Neural cell (in vitro differentiated cells): Measurements from ENCODE around the gene SH3BP4. TPM values are rescaled to one million over a fixed set of nuclear protein-coding genes. Genes with fewer than 3 reads are reported as not detected.

Experiments
- H2AFZ ChIP-seq: fragments of 200-600, 300-800 bp; sonication (generic), shearing (Covaris generic); 2 replicates; pipeline ENCODE4 v1.6.0; 2014; ENCODE audit warnings: low read depth, mild to moderate bottlenecking, antibody characterized with exemption, low read length, moderate library complexity
- H3F3A ChIP-seq: fragments of 200-600 bp; shearing (Covaris generic); 2 replicates; pipeline ENCODE4 v1.6.1; 2016; ENCODE audit warnings: mild to moderate bottlenecking, moderate library complexity, mixed read lengths, antibody characterized with exemption, low read length; ENCODE audit not compliant: insufficient read depth, poor library complexity, severe bottlenecking
- H3K27ac ChIP-seq: fragments of 200-600, 300-800 bp; sonication (generic), shearing (Covaris generic); 2 replicates; pipeline ENCODE4 v1.5.1; 2014; ENCODE audit warnings: mild to moderate bottlenecking, low read length, moderate library complexity
- H3K27me3 ChIP-seq: fragments of 300-800, 200-600 bp; sonication (generic), shearing (Covaris generic); 2 replicates; pipeline ENCODE4 v1.6.0; 2014; ENCODE audit warnings: mild to moderate bottlenecking, low read depth, low read length, moderate library complexity; ENCODE audit not compliant: insufficient read depth
- H3K36me3 ChIP-seq: fragments of 300-800, 200-600 bp; sonication (generic), shearing (Covaris generic); 2 replicates; pipeline ENCODE4 v1.5.1; 2014; ENCODE audit warnings: mild to moderate bottlenecking, antibody characterized with exemption, low read length, moderate library complexity; ENCODE audit not compliant: insufficient read depth
- H3K4me2 ChIP-seq: fragments of 300-800, 200-600 bp; sonication (generic), shearing (Covaris generic); 2 replicates; pipeline ENCODE4 v1.6.0; 2014; ENCODE audit warnings: mild to moderate bottlenecking, low read length
- H3K4me3 ChIP-seq: fragments of 300-800, 200-600 bp; sonication (generic), shearing (Covaris generic); 2 replicates; pipeline ENCODE4 v1.5.1; 2014; ENCODE audit warnings: mild to moderate bottlenecking, low read length, moderate library complexity
- H3K79me2 ChIP-seq: fragments of 200-600 bp; shearing (Covaris generic); replicated peaks from 2 replicates; pipeline ENCODE4 v1.6.0; 2014; ENCODE audit warnings: mild to moderate bottlenecking, low read length, moderate library complexity; ENCODE audit not compliant: insufficient read depth
- H3K9ac ChIP-seq: fragments of 300-800, 200-600 bp; sonication (generic), shearing (Covaris generic); 2 replicates; pipeline ENCODE4 v1.6.1; 2016; ENCODE audit warnings: mild to moderate bottlenecking, low read length, mixed read lengths
- H3K9me2 ChIP-seq: fragments of 200-600 bp; shearing (Covaris generic); 2 replicates; pipeline ENCODE4 v1.6.1; 2016; ENCODE audit warnings: mild to moderate bottlenecking, low read length, mixed read lengths; ENCODE audit not compliant: insufficient read depth
- H3K9me3 ChIP-seq: fragments of 200-600, 300-800 bp; sonication (generic), shearing (Covaris generic); 2 replicates; pipeline ENCODE4 v1.6.1; 2016; ENCODE audit warnings: mild to moderate bottlenecking, mixed run types, low read length, moderate library complexity, mixed read lengths
- H4K20me1 ChIP-seq: fragments of 200-600 bp; shearing (Covaris generic); 2 replicates; pipeline ENCODE4 v1.6.1; 2016; ENCODE audit warnings: mild to moderate bottlenecking, mixed run types; ENCODE audit not compliant: insufficient read depth
- CTCF ChIP-seq: fragments of 450-650 bp; IDR thresholded peaks from 2 replicates; pipeline ENCODE4 v1.5.1; 2014; ENCODE audit warnings: antibody characterized with exemption, mild to moderate bottlenecking, moderate library complexity; ENCODE audit not compliant: poor library complexity, severe bottlenecking
- EP300 ChIP-seq: fragments of 450-650 bp; conservative IDR thresholded peaks from 2 replicates; pipeline ENCODE4 v1.6.1; 2014; ENCODE audit warnings: antibody characterized with exemption, mild to moderate bottlenecking, moderate library complexity; ENCODE audit not compliant: poor library complexity, severe bottlenecking
- EZH2 ChIP-seq: fragments of 200-600, 300-800 bp; shearing (Covaris generic), sonication (generic); IDR thresholded peaks from 2 replicates; pipeline ENCODE4 v1.6.1; 2014; ENCODE audit warnings: antibody characterized with exemption, low read length, borderline replicate concordance, mild to moderate bottlenecking; ENCODE audit not compliant: insufficient read depth, poor library complexity, severe bottlenecking
- MXI1 ChIP-seq: fragments of 450-650 bp; conservative IDR thresholded peaks from 2 replicates; pipeline ENCODE4 v1.6.1; 2014; ENCODE audit warnings: antibody characterized with exemption, mild to moderate bottlenecking; ENCODE audit not compliant: poor library complexity, severe bottlenecking
- POLR2AphosphoS5 ChIP-seq: IDR thresholded peaks from 2 replicates; pipeline ENCODE4 v1.6.1; 2012
- RAD21 ChIP-seq: fragments of 450-650 bp; conservative IDR thresholded peaks from 2 replicates; pipeline ENCODE4 v1.6.1; 2014; ENCODE audit warnings: antibody characterized with exemption, mild to moderate bottlenecking, moderate library complexity
- REST ChIP-seq: IDR thresholded peaks from 2 replicates; pipeline ENCODE4 v1.6.1; 2012; ENCODE audit warnings: borderline replicate concordance
- SMC3 ChIP-seq: fragments of 450-650 bp; conservative IDR thresholded peaks from 2 replicates; pipeline ENCODE4 v1.6.1; 2014; ENCODE audit warnings: antibody characterized with exemption, mild to moderate bottlenecking, moderate library complexity; ENCODE audit not compliant: poor library complexity
- TAF1 ChIP-seq: IDR thresholded peaks from 2 replicates; pipeline ENCODE4 v1.6.1; 2012; ENCODE audit warnings: low read depth
- polyA plus RNA-seq: library from polyadenylated mRNA; depleted of rRNA; stranded (reverse); fragments of >200 nt; gene quantifications from 2 replicates; pipeline ENCODE4 v1.2.3, GENCODE V29; 2014

The SH3BP4 gene
- polyA plus RNA-seq, 1 donor from 2014 or later = 3.3 TPM

GRCh38 chr2:234920836-234921235 lies 31.0 kb upstream of the SH3BP4 start (continued):
- no peak for TF ChIP-seq EZH2

GRCh38 chr2:234929002-234929401 lies 22.8 kb upstream of the SH3BP4 start:
- no peaks in the 10 kb centered on the region for H3K9me2 ChIP-seq
- TF ChIP-seq RAD21 (no peak), TAF1 (no peak), EZH2 (no peak), CTCF (no peak), REST (no peak), MXI1 (no peak), SMC3 (no peak), EP300 (no peak), POLR2AphosphoS5 (no peak)

GRCh38 chr2:234930397-234930796 lies 21.4 kb upstream of the SH3BP4 start:
- Histone ChIP-seq H3K27ac (no peak overlapping the region), H3K4me2 (no peak overlapping the region), H3K9me3 (no peaks in the 10 kb centered on the region), H3K9ac (no peak overlapping the region), H3K36me3 (no peaks in the 10 kb centered on the region), H2AFZ (no peak overlapping the region), H4K20me1 (no peaks in the 10 kb centered on the region), H3K4me3 (no peak overlapping the region), H3K79me2 (no peaks in the 10 kb centered on the region), H3K27me3 (no peaks in the 10 kb centered on the region), H3K9me2 (no peaks in the 10 kb centered on the region), H3F3A (no peaks in the 10 kb centered on the region)
- no peak for TF ChIP-seq POLR2AphosphoS5
- no peak for TF ChIP-seq EZH2
- no peak for TF ChIP-seq EP300

More at GRCh38 chr2:234929002-234929401, 22.8 kb upstream of the SH3BP4 start:
- Histone ChIP-seq H3K27ac (no peak overlapping the region), H3K27me3 (no peaks in the 10 kb centered on the region), H3K36me3 (no peaks in the 10 kb centered on the region), H2AFZ (no peak overlapping the region), H3K79me2 (no peaks in the 10 kb centered on the region), H3F3A (no peaks in the 10 kb centered on the region), H3K9ac (no peak overlapping the region), H3K4me3 (no peak overlapping the region), H3K9me3 (peaks cover 4% of the 10 kb centered on the region), H4K20me1 (no peaks in the 10 kb centered on the region), H3K4me2 (no peak overlapping the region)
